GM12864 (cell line): ENCODE results near the gene BPNT1.
A peak's percentile ranks its signal among the peaks of the same experiment; 100 is the strongest.

ENCODE experiments used
- DNase-seq: peaks from one replicate; pipeline ENCODE4 v3.0.0-alpha.2; 2011; ENCODE audit warnings: low read depth
- H3K4me3 ChIP-seq: 2 replicates; pipeline ENCODE4 v1.5.1; 2011; ENCODE audit warnings: mild to moderate bottlenecking, low read depth, low read length, control low read depth
- CTCF ChIP-seq: IDR thresholded peaks from 2 replicates; pipeline ENCODE4 v1.5.1; 2011; ENCODE audit warnings: low read depth, mild to moderate bottlenecking, moderate library complexity, low read length, control low read depth, inconsistent platforms; ENCODE audit errors: missing control alignments

Gene BPNT1

GRCh38 chr1:220076861-220077762, 12.5 kb downstream of the BPNT1 start:
- no peak for DNase-seq
- TF ChIP-seq CTCF = no peak
- H3K4me3 ChIP-seq = no peak overlapping the region

GRCh38 chr1:220067269-220068204, 22.1 kb downstream of the BPNT1 start:
- DNase-seq = no peak
- H3K4me3 ChIP-seq = no peak overlapping the region
- no peak for TF ChIP-seq CTCF

GRCh38 chr1:220062629-220063028, 27.0 kb downstream of the BPNT1 start:
- no peak overlapping the region for H3K4me3 ChIP-seq
- DNase-seq = no peak
- TF ChIP-seq CTCF = no peak

GRCh38 chr1:220060876-220061275, 28.7 kb downstream of the BPNT1 start:
- no peak for TF ChIP-seq CTCF

GRCh38 chr1:220056374-220056773, 33.2 kb downstream of the BPNT1 start:
- TF ChIP-seq CTCF = no peak
- no peak overlapping the region for H3K4me3 ChIP-seq
- DNase-seq = no peak

More at GRCh38 chr1:220060876-220061275, 28.7 kb downstream of the BPNT1 start:
- DNase-seq = no peak
- no peak overlapping the region for H3K4me3 ChIP-seq

GRCh38 chr1:220046052-220046930, 43.3 kb downstream of the BPNT1 start, which contains the start of gene EPRS1:
TSS of gene EPRS1 (minus strand) at chr1:220046505. CDS start at chr1:220046388, 117 bp downstream.
- peak; percentile 69 for TF ChIP-seq CTCF
- peak within 1 kb of the TSS; percentile 94 for H3K4me3 ChIP-seq
- peak; percentile 98 for DNase-seq
